HEK293T (cell line): ENCODE measurements around the gene RXFP4.

Source experiments
- BHLHE40 ChIP-seq: fragments of 450-650 bp; IDR thresholded peaks from 2 replicates; pipeline ENCODE4 v1.6.1; 2016; ENCODE audit warnings: mild to moderate bottlenecking, moderate library complexity, borderline replicate concordance
- ELF4 ChIP-seq: fragments of 450-650 bp; IDR thresholded peaks from 2 replicates; pipeline ENCODE4 v1.6.1; 2017; ENCODE audit warnings: antibody characterized with exemption
- FOXA1 ChIP-seq: fragments of 450-650 bp; IDR thresholded peaks from 2 replicates; pipeline ENCODE4 v1.6.1; 2016; ENCODE audit warnings: mild to moderate bottlenecking
- FOXK2 ChIP-seq: fragments of 450-650 bp; IDR thresholded peaks from 2 replicates; pipeline ENCODE4 v1.6.1; 2016; ENCODE audit warnings: mild to moderate bottlenecking
- FOXM1 ChIP-seq: fragments of 450-650 bp; IDR thresholded peaks from 2 replicates; pipeline ENCODE4 v1.6.1; 2017; ENCODE audit warnings: mild to moderate bottlenecking, borderline replicate concordance
- HDGF ChIP-seq: fragments of 450-650 bp; IDR thresholded peaks from 2 replicates; pipeline ENCODE4 v1.6.1; 2017; ENCODE audit warnings: antibody characterized with exemption, borderline replicate concordance
- LEF1 ChIP-seq: fragments of 450-650 bp; IDR thresholded peaks from 2 replicates; pipeline ENCODE4 v1.6.1; 2017; ENCODE audit warnings: mild to moderate bottlenecking, borderline replicate concordance
- NFRKB ChIP-seq: fragments of 450-650 bp; IDR thresholded peaks from 2 replicates; pipeline ENCODE4 v1.6.1; 2016; ENCODE audit warnings: mild to moderate bottlenecking, moderate library complexity
- SP1 ChIP-seq: fragments of 450-650 bp; IDR thresholded peaks from 2 replicates; pipeline ENCODE4 v1.6.1; 2017
- TARDBP ChIP-seq: fragments of 450-650 bp; IDR thresholded peaks from 2 replicates; pipeline ENCODE4 v1.6.1; 2016
- ZNF384 ChIP-seq: fragments of 450-650 bp; IDR thresholded peaks from 2 replicates; pipeline ENCODE4 v1.6.1; 2016
- TF ChIP-seq, protein P1 (sequence below): fragments of 450-650 bp; IDR thresholded peaks from 2 replicates; pipeline ENCODE4 v1.6.1; 2016

DNA sequence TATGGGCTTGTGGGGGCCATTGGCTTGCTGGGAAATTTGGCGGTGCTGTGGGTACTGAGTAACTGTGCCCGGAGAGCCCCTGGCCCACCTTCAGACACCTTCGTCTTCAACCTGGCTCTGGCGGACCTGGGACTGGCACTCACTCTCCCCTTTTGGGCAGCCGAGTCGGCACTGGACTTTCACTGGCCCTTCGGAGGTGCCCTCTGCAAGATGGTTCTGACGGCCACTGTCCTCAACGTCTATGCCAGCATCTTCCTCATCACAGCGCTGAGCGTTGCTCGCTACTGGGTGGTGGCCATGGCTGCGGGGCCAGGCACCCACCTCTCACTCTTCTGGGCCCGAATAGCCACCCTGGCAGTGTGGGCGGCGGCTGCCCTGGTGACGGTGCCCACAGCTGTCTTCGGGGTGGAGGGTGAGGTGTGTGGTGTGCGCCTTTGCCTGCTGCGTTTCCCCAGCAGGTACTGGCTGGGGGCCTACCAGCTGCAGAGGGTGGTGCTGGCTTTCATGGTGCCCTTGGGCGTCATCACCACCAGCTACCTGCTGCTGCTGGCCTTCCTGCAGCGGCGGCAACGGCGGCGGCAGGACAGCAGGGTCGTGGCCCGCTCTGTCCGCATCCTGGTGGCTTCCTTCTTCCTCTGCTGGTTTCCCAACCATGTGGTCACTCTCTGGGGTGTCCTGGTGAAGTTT, 550 bp downstream of the RXFP4 start:
- no peak for TF ChIP-seq ZNF384
- TF ChIP-seq FOXA1: no peak
- TF ChIP-seq ELF4: no peak
- TF ChIP-seq, protein P1, sequence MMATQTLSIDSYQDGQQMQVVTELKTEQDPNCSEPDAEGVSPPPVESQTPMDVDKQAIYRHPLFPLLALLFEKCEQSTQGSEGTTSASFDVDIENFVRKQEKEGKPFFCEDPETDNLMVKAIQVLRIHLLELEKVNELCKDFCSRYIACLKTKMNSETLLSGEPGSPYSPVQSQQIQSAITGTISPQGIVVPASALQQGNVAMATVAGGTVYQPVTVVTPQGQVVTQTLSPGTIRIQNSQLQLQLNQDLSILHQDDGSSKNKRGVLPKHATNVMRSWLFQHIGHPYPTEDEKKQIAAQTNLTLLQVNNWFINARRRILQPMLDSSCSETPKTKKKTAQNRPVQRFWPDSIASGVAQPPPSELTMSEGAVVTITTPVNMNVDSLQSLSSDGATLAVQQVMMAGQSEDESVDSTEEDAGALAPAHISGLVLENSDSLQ: no peak
- TF ChIP-seq TARDBP: no peak
- no peak for TF ChIP-seq FOXM1
- no peak for TF ChIP-seq LEF1
- no peak for TF ChIP-seq NFRKB
- no peak for TF ChIP-seq SP1
- no peak for TF ChIP-seq BHLHE40
- no peak for TF ChIP-seq HDGF
- no peak for TF ChIP-seq FOXK2
